Thyroid gland (tissue), 4 donors: Measurements from ENCODE around the gene GLT8D1. TPM values are rescaled to one million over a fixed set of nuclear protein-coding genes. Genes with fewer than 3 reads are reported as not detected.

Source experiments
- DNase-seq, 2 donors: peaks; one replicate each; pipeline ENCODE4 v3.0.0-alpha.2; 2019
- H3K27ac ChIP-seq, 3 donors: fragments of 200-600 bp; sonication (generic); 1 replicate in 2 of 3; 2 replicates in 1 of 3; pipeline ENCODE4 v1.5.1; 2016 to 2019; ENCODE audit warnings: mild to moderate bottlenecking in 1 of 3, moderate library complexity in 1 of 3
- H3K27me3 ChIP-seq: fragments of 200-600 bp; sonication (generic); one replicate; pipeline ENCODE4 v1.5.1; 2019
- H3K36me3 ChIP-seq, 2 donors: fragments of 200-600 bp; sonication (generic); one replicate each; pipeline ENCODE4 v1.5.1; 2016 to 2019
- H3K4me1 ChIP-seq, 2 donors: fragments of 200-600 bp; sonication (generic); one replicate each; pipeline ENCODE4 v1.5.1; 2017 to 2019
- H3K4me3 ChIP-seq, 3 donors: fragments of 200-600 bp; sonication (generic); replicated peaks in 1 of 3; 1 replicate in 2 of 3; 2 replicates in 1 of 3; pipeline ENCODE4 v1.5.1; 2016; ENCODE audit warnings: mild to moderate bottlenecking in 1 of 3
- H3K9me3 ChIP-seq: fragments of 200-600 bp; sonication (generic); one replicate; pipeline ENCODE4 v1.5.1; 2017
- POLR2A ChIP-seq, 2 donors: fragments of 450-650 bp; IDR thresholded peaks; one replicate each; pipeline ENCODE4 v1.6.1; 2017; ENCODE audit warnings: antibody characterized with exemption in 2 of 2, mild to moderate bottlenecking in 2 of 2, moderate library complexity in 1 of 2
- WGBS, 2 donors: methylation state at CpG; one replicate each; pipeline ENCODE4 v1.1.5; 2017; 5-methylcytosine and 5-hydroxymethylcytosine counted together
- intact Hi-C: fragments of 100-400 bp; cut with DNase I; formaldehyde crosslinking; loops from one replicate; pipeline ENCODE4 v1.15.1; 2023
- total RNA-seq, 4 donors: library from RNA; depleted of rRNA; stranded (reverse); fragments of >200 nt; gene quantifications; one replicate each; pipeline ENCODE4 v1.2.3, GENCODE V29; 2016
- TF ChIP-seq, protein P1 (sequence below), 6 experiments: fragments of 200-600 bp in 3 of 6; fragments of 450-650 bp in 3 of 6; sonication (generic) in 3 of 6; IDR thresholded peaks; one replicate each; pipeline ENCODE4 v1.5.1; 2016 to 2019; ENCODE audit warnings: antibody characterized with exemption in 6 of 6, mild to moderate bottlenecking in 2 of 6, inconsistent platforms in 1 of 6, moderate library complexity in 1 of 6

The GLT8D1 gene
- total RNA-seq, 4 donors from 2014 or later, result 97.8 to 145 (median 107) TPM

DNA sequence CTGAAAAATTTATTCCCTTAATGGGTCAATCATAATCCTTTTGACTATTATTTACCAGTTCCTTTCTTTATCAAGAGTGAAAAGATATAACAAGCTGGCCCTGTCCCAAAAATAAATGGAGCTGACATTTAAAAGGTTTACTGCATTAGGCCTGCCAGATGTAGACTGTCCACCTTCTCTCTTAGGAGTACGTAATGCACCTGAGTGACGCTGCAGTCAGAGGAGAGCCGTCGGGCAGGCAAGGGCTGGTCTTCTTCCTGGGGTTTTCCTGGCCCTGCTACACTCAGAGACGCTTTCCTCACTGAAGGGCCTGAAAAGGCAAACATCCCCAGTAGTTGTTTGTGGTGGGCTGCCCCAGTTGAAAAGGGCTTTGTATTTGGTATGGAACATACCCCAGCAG is 37.6 kb upstream of the GLT8D1 start:
- no peak overlapping the region for H3K27ac ChIP-seq
- no peaks in the 10 kb centered on the region for H3K9me3 ChIP-seq
- intact Hi-C loops, result loop anchor here (10.0 kb wide), 1 partner anchor 332 kb away; no protein-coding TSS in a partner anchor
- H3K36me3 ChIP-seq, result peaks cover 62 to 83% of the 10 kb centered on the region in 2 donors
- WGBS, 2 donors, result 91 to 95% methylated on average over 5 of the region's 5 CpGs
- H3K4me1 ChIP-seq, result no peaks in the 10 kb centered on the region
- DNase-seq, result no peak
- H3K27me3 ChIP-seq, result no peaks in the 10 kb centered on the region
- H3K4me3 ChIP-seq, result no peak overlapping the region
- no peak for TF ChIP-seq POLR2A (IDR thresholded peaks at IDR 0.05)
- TF ChIP-seq, protein P1, sequence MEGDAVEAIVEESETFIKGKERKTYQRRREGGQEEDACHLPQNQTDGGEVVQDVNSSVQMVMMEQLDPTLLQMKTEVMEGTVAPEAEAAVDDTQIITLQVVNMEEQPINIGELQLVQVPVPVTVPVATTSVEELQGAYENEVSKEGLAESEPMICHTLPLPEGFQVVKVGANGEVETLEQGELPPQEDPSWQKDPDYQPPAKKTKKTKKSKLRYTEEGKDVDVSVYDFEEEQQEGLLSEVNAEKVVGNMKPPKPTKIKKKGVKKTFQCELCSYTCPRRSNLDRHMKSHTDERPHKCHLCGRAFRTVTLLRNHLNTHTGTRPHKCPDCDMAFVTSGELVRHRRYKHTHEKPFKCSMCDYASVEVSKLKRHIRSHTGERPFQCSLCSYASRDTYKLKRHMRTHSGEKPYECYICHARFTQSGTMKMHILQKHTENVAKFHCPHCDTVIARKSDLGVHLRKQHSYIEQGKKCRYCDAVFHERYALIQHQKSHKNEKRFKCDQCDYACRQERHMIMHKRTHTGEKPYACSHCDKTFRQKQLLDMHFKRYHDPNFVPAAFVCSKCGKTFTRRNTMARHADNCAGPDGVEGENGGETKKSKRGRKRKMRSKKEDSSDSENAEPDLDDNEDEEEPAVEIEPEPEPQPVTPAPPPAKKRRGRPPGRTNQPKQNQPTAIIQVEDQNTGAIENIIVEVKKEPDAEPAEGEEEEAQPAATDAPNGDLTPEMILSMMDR (IDR thresholded peaks at IDR 0.05), result no peak

DNA sequence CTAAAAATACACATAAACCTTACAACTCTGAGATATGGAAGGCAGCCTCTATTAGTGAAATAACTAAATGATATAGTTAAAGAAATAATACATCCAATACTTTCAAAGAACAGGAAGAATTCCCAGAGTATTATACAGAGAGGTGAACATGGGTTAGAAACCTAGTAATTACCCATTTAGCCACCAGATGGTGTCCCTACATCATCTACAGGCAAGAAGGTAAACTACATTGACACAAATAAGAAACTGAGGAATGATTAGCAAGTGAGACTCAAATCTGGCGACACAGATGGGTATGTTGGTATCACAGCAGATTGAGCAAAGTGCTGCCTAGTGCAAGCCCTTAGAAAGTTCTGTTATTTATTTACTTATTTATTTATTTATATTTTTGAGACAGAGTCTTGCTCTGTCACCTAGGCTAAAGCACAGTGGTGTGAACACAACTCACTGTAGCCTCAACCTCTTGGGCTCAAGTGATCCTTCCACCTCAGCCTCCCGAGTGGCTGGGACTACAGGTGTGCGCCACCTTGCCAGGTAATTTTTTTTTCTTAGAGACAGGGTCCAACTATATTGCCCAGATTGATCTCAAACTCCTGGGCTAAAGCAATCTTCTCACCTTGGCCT is 36.9 kb upstream of the GLT8D1 start:
- H3K9me3 ChIP-seq, result no peaks in the 10 kb centered on the region
- no peaks in the 10 kb centered on the region for H3K27me3 ChIP-seq
- intact Hi-C loops, result loop anchor here (10.0 kb wide), 1 partner anchor 332 kb away; no protein-coding TSS in a partner anchor
- 92 to 95% methylated on average over 3 of the region's 3 CpGs for WGBS, 2 donors
- H3K27ac ChIP-seq, result no peak overlapping the region
- no peaks in the 10 kb centered on the region for H3K4me1 ChIP-seq
- no peak for TF ChIP-seq POLR2A (IDR thresholded peaks at IDR 0.05)
- TF ChIP-seq, protein P1 (IDR thresholded peaks at IDR 0.05), result peak in 4 of 6 experiments; percentile 20 to 46 (median 42)
- H3K36me3 ChIP-seq, result peaks cover 62 to 82% of the 10 kb centered on the region in 2 donors
- H3K4me3 ChIP-seq, result no peak overlapping the region
- DNase-seq, result no peak

DNA sequence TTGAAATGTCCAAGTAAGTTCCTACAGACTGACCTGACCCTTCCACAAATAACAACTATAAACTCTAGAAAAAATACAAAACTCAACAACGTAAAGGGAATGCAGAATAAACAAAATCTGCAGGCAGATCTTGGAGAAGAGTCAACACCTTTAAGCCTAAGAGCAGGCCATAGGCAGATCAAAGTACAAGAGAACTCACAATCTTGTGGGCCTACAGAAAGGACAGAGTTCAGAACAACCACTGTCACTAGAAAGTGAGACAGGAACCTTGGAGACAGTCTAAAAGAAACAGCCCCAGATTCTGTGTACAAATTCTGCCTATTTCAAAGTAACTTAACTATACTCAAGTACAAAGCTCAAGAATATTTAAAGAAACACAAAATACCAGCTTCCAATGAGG is 34.1 kb upstream of the GLT8D1 start:
- 70 to 81% methylated on average over 1 of the region's 1 CpG for WGBS, 2 donors
- H3K27me3 ChIP-seq, result no peaks in the 10 kb centered on the region
- H3K4me1 ChIP-seq, result no peaks in the 10 kb centered on the region
- no peak overlapping the region for H3K4me3 ChIP-seq
- intact Hi-C loops, result loop anchor here (10.0 kb wide), 1 partner anchor 335 kb away; no protein-coding TSS in a partner anchor
- TF ChIP-seq POLR2A (IDR thresholded peaks at IDR 0.05), result no peak
- TF ChIP-seq, protein P1 (IDR thresholded peaks at IDR 0.05), result no peak
- H3K27ac ChIP-seq, result no peak overlapping the region
- DNase-seq, result no peak
- H3K36me3 ChIP-seq, result peaks cover 45 to 80% of the 10 kb centered on the region in 2 donors
- no peaks in the 10 kb centered on the region for H3K9me3 ChIP-seq

DNA sequence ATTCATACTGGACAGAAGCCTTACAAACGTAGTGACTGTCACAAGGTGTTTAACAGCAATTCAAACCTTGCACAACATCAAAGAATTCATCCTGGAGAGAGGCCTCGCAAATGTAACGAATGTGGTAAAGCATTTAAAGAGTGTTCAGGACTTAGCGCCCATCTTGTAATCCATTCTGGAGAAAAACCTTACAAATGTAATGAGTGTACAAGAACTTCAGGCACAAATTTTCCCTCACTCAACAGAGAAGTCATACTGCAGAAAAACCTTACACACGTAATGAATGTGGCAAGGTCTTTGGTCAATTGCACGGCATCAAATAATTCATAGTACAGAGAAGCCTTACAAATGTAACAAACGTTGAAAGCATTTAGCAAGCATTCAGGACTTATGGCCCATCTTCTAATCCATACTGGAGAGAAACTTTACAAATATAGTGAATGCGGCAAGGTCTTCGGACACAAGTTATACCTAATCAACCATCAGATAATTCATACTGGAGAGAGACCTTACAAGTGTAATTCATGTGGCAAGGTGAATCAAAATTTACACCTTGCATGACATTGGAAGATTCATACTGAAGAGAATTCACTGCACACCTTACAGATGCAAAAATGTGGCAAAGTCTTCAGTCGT is 27.8 kb upstream of the GLT8D1 start:
- DNase-seq, result no peak
- no peak overlapping the region for H3K27ac ChIP-seq
- no peak overlapping the region for H3K4me3 ChIP-seq
- peaks cover 10 to 47% of the 10 kb centered on the region in 2 donors for H3K36me3 ChIP-seq
- intact Hi-C loops, result no loop called here
- no peaks in the 10 kb centered on the region for H3K27me3 ChIP-seq
- 92 to 97% methylated on average over 10 of the region's 10 CpGs for WGBS, 2 donors
- no peaks in the 10 kb centered on the region for H3K9me3 ChIP-seq
- no peaks in the 10 kb centered on the region for H3K4me1 ChIP-seq
- TF ChIP-seq, protein P1 (IDR thresholded peaks at IDR 0.05), result no peak
- no peak for TF ChIP-seq POLR2A (IDR thresholded peaks at IDR 0.05)

DNA sequence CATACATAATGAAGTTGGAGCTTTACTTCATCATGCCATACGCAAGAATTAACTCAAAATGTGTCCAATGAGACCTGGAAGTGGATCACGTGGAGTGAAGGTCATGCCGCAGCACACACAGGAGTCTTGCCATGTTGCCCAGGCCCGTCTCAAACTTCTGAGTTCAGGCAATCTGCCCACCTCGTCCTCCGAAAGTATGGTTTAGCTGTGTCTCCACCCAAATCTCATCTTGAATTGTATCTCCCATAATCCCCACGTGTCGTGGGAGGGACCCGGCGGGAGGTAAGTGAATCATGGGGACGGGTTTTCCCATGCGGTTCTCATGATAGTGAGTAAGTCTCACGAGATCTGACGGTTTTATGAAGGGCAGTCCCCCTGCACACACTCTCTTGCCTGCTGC is 26.0 kb upstream of the GLT8D1 start:
- WGBS, 2 donors, result 90 to 98% methylated on average over 14 of the region's 14 CpGs
- Histone ChIP-seq H3K36me3 (peaks cover 0 to 36% of the 10 kb centered on the region in 2 donors), H3K4me1 (no peaks in the 10 kb centered on the region), H3K9me3 (no peaks in the 10 kb centered on the region), H3K4me3 (no peak overlapping the region), H3K27me3 (no peaks in the 10 kb centered on the region), H3K27ac (no peak overlapping the region)
- TF ChIP-seq POLR2A (IDR thresholded peaks at IDR 0.05), result no peak
- TF ChIP-seq, protein P1 (IDR thresholded peaks at IDR 0.05), result no peak
- intact Hi-C loops, result no loop called here
- DNase-seq, result no peak
